Head of caudate nucleus (tissue), 42 donors: ENCODE measurements around the gene DRC1.
A peak's percentile ranks its signal among the peaks of the same experiment; 100 is the strongest.

Experiments
- DNase-seq, 42 donors: peaks; one replicate each; pipeline versions ENCODE4 v3.0.0 to v3.0.0-alpha.2; 2020 to 2021; ENCODE audit warnings: mixed read lengths in 7 of 42
- intact Hi-C: fragments of 100-400 bp; cut with DNase I; formaldehyde crosslinking; loops from one replicate; pipeline ENCODE4 v1.15.0; 2022

DRC1 gene

GRCh38 chr2:26432859-26433258, 31.1 kb downstream of the DRC1 start:
- no peak for DNase-seq
- intact Hi-C loops, result no loop called here

- intact Hi-C loops, result no loop called here
- DNase-seq, result no peak
Observed at GRCh38 chr2:26435106-26435505, 33.4 kb downstream of the DRC1 start.

- no peak for DNase-seq
- intact Hi-C loops, result no loop called here
Observed at GRCh38 chr2:26438526-26438925, 36.8 kb downstream of the DRC1 start.

- intact Hi-C loops, result no loop called here
- DNase-seq, result no peak
Observed at GRCh38 chr2:26438926-26439325, 37.2 kb downstream of the DRC1 start.

- intact Hi-C loops, result no loop called here
- DNase-seq, result no peak
Observed at GRCh38 chr2:26442301-26442700, 40.6 kb downstream of the DRC1 start.

GRCh38 chr2:26442707-26443106, 41.0 kb downstream of the DRC1 start:
- intact Hi-C loops, result no loop called here
- DNase-seq, result no peak

GRCh38 chr2:26444236-26444635, 42.5 kb downstream of the DRC1 start:
- intact Hi-C loops, result no loop called here
- DNase-seq, result no peak

GRCh38 chr2:26448651-26449050, 46.9 kb downstream of the DRC1 start:
- no peak for DNase-seq
- intact Hi-C loops, result no loop called here

- intact Hi-C loops, result no loop called here
- DNase-seq, result peak in 1 of 42 donors; percentile 23
Observed at GRCh38 chr2:26449278-26450030, 47.7 kb downstream of the DRC1 start.

- intact Hi-C loops, result no loop called here
- DNase-seq, result no peak
Observed at GRCh38 chr2:26450031-26450635, 48.4 kb downstream of the DRC1 start.

- no peak for DNase-seq
- intact Hi-C loops, result no loop called here
Observed at GRCh38 chr2:26451700-26452099, 50.0 kb downstream of the DRC1 start.

GRCh38 chr2:26453421-26454329, 52.0 kb downstream of the DRC1 start:
- intact Hi-C loops, result no loop called here
- no peak for DNase-seq

- intact Hi-C loops, result no loop called here
Observed at GRCh38 chr2:26454561-26455001, 52.9 kb downstream of the DRC1 start.

GRCh38 chr2:26455037-26455669, 53.4 kb downstream of the DRC1 start:
- intact Hi-C loops, result no loop called here
- peak in 2 of 42 donors; percentile 6 to 14 for DNase-seq

More at GRCh38 chr2:26454561-26455001, 52.9 kb downstream of the DRC1 start:
- DNase-seq, result peak in 1 of 42 donors; percentile 10

GRCh38 chr2:26455670-26456439, 54.1 kb downstream of the DRC1 start:
- DNase-seq, result peak in 10 of 42 donors; percentile 12 to 65 (median 38)
- intact Hi-C loops, result no loop called here

- peak in 1 of 42 donors; percentile 8 for DNase-seq
- intact Hi-C loops, result no loop called here
Observed at GRCh38 chr2:26456440-26457250, 54.9 kb downstream of the DRC1 start.

- intact Hi-C loops, result no loop called here
- peak in 3 of 42 donors; percentile 9 to 23 (median 10) for DNase-seq
Observed at GRCh38 chr2:26457251-26457666, 55.5 kb downstream of the DRC1 start.
